ENCODE data around the gene PRLR. TPM values are rescaled to one million over a fixed set of nuclear protein-coding genes. Genes with fewer than 3 reads are reported as not detected.

The PRLR gene
- total RNA-seq, 4 donors from 2014 or later, result 0.98 to 4.0 (median 1.6) TPM

DNA sequence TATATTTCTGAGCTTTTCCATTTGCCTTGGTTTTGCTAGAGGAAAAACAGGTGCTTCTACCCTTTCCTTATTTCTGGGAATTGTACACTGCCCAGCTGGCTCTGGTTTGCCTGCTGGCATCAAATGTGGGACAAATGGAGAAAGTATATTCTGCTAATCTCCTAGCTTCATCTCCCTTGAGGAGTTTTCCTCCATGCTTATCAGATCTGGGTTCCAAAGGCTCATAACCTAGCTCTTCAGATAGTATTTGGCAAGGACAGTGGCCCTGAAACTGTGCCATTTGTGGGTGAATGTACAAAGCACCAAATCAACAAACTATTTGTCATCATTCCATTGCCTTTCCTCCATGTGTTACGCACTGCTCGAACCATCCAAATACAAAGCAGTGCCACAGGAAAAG lies 16.2 kb downstream of the PRLR start:
- TF ChIP-seq, protein P1, sequence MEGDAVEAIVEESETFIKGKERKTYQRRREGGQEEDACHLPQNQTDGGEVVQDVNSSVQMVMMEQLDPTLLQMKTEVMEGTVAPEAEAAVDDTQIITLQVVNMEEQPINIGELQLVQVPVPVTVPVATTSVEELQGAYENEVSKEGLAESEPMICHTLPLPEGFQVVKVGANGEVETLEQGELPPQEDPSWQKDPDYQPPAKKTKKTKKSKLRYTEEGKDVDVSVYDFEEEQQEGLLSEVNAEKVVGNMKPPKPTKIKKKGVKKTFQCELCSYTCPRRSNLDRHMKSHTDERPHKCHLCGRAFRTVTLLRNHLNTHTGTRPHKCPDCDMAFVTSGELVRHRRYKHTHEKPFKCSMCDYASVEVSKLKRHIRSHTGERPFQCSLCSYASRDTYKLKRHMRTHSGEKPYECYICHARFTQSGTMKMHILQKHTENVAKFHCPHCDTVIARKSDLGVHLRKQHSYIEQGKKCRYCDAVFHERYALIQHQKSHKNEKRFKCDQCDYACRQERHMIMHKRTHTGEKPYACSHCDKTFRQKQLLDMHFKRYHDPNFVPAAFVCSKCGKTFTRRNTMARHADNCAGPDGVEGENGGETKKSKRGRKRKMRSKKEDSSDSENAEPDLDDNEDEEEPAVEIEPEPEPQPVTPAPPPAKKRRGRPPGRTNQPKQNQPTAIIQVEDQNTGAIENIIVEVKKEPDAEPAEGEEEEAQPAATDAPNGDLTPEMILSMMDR (IDR thresholded peaks at IDR 0.05; ENCODE audit: low read depth), result no peak

DNA sequence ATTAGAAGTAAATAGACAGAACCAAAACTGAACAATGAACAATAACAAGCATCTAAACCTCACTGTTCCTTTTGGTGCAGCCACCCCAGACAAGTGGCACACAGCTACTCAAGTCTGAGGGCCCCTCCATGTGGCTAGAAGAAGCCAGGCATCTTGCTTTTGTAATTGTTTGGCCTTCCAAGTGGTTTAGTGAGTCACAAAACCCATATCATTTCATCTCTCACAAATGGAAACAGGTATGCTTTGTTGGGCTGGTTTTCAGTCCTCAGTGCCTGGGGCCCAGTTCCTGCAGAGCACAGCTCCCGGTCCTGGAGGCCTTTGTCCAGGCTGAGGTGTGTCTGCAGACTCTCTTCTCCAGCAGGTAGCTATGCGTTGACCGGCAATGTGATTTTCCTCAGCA lies 16.7 kb downstream of the PRLR start:
- TF ChIP-seq, protein P1 (IDR thresholded peaks at IDR 0.05; ENCODE audit: low read depth), result no peak

DNA sequence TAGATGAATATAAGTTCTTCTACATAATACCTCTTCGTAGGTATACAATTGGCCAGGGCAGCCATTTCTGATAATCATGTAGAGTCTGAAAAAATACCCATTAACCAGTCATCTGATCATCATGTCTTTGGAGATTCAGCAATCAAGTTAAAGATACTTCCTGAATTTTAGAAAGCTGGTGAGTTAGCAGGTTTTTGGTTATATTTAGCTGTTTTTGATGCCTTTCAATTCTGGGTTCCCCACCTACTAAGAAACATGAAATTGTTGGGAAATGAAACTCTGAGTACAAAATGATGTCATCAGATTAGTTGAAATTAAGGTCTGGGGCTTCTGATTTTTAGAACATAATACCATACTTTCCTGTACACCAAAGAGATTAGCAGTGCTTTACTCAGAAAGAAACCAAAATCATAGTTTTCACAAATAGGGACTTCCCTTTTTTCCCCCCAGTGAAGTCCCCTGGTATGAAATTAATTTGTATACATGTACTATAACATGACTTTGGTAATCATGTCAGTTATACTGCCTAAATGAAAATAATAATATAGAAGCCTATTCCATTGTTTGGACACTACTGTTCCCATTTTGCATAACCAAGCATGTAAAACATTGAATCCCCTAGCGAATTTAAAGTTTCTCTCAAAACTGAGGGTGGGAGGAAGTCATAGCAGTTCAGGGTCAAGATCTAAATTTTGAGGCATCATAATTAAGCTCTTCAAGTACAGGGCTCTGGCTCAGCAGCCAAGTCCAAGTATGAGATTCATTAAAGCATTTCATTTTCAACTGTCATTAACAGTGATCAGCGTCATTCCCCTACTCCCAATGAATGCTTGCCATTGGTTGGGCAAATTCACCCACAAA lies 17.9 kb downstream of the PRLR start:
- TF ChIP-seq, protein P1 (IDR thresholded peaks at IDR 0.05; ENCODE audit: low read depth), result no peak

DNA sequence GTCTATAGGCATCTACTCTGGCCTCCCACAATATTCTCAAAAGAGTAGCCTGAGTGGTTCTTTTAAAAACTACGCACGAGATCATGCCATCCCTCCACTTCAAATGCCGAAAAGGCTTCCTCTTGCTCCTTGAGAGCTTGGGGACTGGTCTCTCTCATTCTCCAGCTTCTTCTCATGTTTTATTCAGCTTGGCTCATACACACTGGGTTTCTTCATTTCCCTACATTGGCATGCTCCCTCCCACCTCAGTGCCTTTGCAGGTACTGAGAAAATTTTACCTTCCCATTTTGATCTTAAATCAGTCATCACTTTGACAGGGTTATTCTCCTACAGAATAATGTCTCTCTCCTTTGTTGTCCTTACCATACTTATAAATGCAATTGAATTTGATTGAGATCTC lies 20.4 kb downstream of the PRLR start:
- TF ChIP-seq, protein P1 (IDR thresholded peaks at IDR 0.05; ENCODE audit: low read depth), result no peak

DNA sequence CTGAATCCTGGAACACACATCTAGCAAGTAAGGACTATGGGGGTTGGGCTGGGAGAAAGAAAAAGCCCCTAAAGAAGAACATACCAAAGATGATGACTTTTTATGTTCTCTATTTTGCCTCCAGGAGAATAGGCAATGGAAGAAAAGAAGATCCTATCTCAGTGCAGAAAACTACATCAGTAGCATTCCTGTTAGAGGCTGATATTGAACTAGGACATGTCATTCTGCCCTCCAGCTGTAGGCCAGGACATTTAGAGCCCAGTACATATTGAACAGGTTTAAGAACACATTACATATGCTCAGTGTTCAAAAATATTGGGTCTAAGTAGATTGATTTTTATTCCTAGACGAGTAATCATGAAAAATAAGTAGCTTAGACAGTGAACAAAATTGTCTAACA lies 24.7 kb downstream of the PRLR start:
- TF ChIP-seq, protein P1 (IDR thresholded peaks at IDR 0.05; ENCODE audit: low read depth), result no peak

DNA sequence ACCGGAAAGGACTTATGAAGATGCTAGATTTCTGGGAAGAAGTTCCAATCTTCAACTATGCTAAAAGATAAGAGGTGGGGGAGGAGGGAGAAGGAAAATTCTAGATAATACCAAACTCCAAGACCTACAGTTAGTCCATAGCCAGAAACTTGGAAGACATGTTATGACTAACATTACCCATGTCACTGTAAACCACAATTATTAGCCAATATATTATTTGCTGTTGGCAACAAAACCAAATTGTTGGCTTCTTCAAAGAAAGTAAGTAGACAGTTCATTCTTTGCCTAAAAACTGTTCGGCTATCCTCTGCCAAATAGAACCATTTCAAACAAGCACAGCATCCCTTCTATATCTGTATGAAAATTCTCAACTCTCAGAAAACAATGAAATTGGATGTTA lies 25.1 kb downstream of the PRLR start:
- TF ChIP-seq, protein P1 (IDR thresholded peaks at IDR 0.05; ENCODE audit: low read depth), result no peak

DNA sequence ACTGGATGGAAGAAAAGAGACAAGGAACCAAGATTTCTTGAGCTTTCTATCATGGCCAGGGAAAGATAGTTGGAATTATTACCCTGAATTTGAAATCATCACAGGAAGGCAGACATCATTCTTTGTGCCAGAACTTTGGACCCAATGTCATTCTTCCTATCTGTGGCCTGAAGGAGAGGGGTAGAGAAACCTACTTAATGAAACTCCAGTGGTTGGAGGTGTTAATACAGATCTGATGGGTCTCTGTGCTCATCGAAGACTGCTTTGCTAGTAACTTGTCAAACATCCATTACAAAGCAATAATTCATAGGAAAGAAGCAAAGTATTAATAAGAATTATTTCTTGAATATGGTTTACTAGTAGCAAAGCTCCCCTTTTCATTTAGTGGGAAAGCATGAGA lies 26.9 kb downstream of the PRLR start:
- TF ChIP-seq, protein P1 (IDR thresholded peaks at IDR 0.05; ENCODE audit: low read depth), result no peak
